GM18870 (cell line): ENCODE results near the gene HDAC10.
"Not testable (repeated sequence)": the region's sequence is repeated elsewhere in the genome, so short reads cannot be mapped to it uniquely, and the experiment has no call there.

Source experiments
- ATAC-seq: cut with Tn5 transposase; IDR thresholded peaks from one replicate; pipeline ENCODE4 v1.9.1; 2021; ENCODE audit warnings: moderate library complexity; ENCODE audit not compliant: unreplicated experiment

The HDAC10 gene

DNA sequence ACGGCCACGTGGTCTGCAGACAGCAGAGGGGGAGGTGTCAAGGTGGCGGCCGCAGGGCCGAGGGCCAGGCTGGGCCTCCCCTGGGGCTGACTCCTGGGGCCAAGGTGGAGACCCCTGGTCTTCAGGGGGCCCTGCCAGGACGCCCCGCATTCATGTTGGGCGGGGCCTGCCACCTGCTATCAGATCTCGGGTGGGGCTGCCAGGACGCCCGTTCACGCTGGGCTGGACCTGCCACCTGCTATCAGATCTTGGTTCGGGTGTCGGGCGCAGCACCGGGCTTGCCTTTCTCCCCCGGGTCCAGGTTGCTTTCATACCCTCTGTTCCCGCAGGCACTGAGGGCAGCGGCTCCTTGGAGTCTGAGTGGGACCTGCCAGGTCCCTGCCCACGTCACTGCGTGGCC, 35.2 kb upstream of the HDAC10 start:
- ATAC-seq = no peak

DNA sequence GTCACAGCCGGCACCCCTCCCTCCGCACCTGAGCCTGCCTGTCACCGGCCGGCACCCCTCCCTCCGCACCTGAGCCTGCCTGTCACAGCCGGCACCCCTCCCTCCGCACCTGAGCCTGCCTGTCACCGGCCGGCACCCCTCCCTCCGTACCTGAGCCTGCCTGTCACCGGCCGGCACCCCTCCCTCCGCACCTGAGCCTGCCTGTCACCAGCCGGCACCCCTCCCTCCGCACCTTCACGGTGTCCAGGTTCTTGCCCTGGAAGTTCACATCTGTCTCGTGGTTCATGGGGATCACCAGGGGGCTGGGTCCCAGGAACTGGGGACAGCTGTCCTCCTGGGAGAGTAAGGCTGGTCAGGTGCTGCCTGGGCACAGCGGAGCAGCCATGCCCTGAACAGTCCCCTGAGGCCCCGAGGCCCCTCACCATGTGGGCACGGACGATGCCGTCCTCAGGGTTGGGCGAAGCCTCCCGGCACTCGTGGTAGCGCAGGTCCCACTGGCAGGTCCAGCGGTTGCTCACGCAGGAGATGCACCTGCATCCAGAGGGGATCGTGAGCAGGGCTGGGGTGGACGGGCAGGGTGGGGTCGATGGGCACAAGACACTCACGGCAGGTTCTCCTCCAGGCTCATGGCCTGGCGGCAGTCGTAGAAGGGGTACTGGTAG, 34.6 kb upstream of the HDAC10 start:
- ATAC-seq = no peak

DNA sequence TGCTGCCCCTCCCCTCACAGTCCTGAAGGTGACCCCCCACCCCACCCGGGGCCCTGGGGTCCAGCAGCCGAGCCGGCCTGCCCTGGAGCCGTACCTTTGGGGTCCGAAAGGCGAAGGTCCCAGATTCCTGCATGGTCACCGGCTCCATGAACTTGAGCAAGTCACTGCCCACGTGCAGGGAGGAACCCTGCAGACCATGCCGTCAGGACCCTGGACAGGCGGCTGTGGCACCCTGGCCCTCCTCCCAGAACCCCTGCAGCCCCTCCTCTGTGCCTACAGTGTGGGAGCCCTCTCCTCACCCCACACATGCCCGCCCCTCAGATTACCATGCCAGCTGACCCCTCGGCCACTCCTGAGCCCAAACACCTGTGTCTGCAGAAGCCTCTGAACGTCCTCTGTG, 33.4 kb upstream of the HDAC10 start:
- ATAC-seq = no peak

DNA sequence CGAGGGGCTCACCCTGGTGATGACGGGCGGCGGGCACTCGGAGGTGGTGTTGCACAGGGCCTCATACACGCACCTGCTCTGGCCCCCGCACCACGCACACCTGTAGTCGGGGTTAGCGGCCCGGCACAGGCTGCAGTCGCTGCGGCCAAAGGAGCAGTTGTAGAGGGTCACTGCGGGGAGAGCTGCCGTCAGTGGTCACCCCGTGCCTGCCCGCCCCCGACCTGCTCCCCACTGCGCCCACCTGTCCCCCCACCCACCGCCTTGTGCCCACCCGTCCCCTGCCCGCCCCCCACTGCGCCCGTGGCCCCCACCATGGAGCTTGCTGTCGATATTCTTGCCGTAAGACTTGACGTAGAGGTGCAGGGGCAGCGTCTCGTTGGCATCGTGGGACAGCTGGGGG, 32.8 kb upstream of the HDAC10 start:
- ATAC-seq = no peak

DNA sequence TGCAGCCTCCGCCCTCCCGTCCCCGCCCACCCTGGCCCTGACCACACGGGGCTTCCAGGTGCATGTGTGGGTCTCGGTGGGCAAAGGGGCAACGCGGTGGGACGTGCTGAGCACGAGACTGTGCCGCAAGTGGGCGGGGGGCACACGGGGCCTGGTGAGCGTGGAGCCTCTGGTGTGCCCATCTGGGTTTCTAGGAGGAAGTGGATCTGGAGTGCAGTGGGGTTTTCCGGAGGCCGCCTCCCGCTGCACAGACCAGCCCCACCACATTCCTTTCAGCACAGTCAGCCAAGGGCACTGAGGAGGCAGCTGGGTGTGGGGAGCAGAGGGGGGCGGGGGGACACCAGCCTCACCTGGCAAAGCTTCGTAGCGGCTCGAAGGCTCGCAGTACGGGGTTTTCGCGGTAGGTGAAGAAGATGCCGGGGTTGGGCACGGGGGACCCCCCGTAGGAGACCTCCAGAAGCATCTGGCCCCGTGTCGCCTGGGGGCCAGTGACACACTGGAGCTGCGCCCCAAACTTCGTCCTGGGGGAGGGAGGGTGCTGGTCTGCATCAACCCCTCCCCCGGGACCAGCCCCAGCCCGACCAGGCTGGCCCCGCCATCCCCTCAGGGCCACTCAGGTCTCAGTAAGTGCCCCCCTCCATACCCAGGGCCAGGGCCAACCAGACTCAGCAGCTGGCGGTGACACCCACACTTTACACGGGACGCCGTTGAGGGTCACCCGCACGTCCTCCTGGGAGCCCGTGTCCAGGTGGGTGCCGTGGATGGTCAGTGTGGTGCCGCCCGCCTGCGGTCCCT, 31.5 kb upstream of the HDAC10 start:
- no peak for ATAC-seq

DNA sequence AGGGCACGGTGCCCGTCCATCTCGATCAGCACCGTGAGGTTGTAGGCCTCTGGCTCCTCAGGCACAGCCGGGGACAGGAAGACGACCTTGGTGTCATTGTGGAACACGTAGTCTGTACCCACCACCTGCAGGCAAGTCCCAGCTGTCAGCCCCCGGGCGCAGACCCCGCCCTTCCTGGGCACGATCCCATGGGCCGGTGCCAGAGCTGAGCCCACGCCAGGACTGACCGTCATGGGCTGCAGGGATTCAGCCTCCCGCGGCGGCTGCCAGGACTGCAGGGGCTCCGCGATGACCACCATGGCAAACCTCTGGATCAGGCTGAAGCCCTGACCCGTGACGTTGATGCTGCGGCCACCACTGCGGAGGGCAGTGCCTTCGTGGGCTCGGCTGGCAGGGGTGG, 30.9 kb upstream of the HDAC10 start:
- no peak for ATAC-seq

DNA sequence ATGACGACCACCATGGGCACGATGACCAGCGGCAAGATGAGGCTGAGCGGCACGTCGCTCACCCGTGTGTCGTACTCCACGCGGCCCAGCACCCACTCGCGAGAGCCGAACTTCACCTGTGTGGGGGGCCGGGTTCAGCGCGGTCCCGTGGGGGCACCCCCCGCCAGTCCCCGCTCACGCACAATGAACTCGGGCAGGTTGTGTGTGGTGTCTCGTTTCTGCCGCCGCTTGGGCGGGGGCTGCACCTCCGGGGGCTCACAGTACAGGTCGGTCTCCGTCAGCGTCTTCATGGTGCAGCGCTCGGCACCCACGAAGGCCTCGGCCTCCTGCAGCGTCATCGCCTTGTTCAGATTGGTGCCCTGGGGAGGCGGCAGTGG, 30.3 kb upstream of the HDAC10 start:
- no peak for ATAC-seq

DNA sequence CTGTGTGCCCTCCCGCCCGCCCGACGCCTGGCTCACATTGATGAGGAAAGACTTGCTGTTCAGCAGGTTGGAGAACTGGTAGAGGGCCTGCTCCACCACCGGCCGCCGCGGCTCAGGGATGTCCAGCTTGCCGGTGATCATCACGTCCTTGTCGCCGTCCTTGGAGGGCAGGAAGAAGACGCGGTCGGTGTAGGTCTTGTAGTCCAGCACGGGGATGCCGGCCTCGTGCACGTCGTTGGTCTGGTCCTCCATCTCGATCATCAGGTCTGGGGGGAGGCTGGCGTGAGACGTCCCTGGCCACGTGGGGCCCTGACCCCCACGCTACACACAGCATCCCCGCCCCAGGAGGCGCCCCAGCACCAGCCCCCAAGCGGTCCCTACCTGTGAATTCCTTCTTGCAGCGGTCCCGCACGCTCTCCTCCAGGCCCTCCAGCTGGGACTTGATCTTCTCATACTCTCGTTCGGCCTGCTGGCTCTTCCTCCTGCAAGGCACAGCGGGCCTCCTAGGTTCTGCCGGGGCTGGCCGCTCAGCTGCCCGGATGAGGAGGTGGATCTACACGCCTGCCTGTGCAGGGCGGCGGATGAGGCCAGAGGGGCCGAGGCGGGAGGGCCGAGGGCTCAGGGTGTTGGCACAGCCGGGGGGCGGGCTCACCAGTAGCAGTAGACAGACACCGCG, 29.8 kb upstream of the HDAC10 start:
- no peak for ATAC-seq

DNA sequence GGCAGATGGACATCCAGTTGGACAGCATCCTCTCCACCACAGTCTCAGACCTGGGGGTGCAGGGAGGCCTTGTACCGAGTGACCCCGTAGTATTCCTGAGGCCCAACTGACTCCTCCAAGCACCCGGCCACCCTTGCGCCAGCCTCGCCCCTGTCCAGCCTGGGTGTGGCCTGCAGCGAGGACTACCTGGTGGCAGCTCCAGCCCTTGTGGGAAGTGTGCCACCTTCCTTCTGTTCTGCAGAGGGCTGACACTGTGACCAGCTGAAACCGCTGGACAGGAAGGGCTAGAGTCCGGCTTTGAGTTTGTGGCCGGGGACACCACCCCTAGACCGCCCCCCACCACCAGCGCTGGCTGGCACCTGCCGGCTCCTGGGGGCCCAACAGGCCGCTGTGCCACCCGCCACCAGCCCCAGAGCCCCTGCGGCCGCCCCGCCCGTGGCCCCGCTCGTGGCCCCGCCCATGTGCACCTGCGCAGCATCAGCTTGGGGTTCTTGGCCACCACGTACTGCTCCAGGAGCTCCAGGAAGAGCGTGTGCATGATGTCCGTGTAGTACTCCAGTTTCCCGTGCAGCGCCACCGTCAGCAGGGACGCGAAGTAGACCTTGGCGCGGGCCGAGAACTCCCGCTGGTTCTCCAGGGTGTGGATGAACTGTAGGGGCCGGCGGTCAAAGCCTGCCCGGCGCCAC, 29.1 kb upstream of the HDAC10 start:
- no peak for ATAC-seq

DNA sequence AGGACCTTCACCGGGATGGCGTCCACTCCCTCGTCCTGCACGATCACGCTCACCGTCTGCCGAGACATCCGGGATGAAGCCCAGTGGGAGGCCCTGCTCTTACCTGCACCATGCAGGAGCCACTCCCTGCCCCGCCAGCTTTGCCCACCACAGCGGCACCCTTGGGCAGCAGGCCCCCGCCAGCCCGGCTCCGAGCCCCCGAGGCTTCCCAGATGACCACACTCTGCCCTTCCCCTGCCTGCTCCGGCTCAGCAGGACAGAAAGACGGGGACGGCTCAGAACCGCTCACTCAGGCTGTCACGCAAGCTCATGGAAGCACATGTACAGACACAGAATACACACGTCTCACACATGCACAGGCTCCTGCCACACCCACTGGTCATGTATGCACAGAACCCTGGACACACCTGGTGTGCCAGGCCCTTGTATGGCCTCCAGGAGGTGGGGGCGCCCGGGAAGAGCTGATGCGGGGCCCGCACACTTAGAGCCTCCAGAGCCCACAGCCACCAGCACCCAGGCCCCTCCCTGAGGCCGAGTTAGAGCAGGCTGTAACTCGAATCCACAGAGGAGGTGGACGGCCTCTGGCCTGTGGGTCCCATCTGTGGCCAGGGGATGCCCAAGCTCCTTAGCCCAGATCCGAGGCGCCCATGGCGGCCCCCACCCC, 28.0 kb upstream of the HDAC10 start:
- ATAC-seq = no peak

DNA sequence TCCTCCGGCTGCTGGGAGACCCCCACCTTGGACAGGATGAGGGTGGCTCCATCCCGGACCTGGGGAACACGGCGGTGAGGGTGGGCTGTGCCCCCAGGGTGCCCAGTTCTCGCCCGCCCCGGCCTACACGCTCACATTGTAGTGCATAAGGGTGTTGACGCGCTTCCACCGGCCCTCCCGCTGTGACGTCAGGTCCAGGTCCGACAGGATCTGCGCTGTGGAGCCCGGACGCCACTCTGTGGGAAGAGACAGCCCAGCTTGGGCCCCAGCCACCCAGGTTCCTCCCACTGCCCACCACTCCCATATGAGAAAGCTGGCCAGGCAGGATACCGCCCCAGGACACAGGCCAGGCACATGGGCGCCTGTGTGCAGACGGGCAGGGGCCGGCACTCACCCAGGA, 27.4 kb upstream of the HDAC10 start:
- no peak for ATAC-seq

DNA sequence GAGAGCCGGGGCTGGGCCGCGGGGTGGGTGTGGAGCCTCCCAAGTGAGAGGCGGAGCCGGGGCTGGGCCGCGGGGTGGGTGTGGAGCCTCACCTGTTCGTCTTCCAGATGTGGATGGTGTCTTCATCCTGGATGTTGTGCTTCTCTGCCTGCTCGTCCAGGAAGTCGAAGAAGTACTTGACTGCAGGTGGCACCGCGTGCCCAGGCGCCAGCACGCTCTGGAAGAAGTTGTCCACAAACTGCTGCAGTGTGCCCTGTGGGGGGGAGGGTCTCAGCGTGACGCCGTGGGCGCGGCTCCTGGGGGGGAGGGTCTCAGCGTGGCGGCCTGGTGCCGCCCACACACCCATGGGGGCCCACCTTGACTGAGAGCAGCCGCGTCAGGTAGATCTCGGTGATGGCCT, 26.7 kb upstream of the HDAC10 start:
- no peak for ATAC-seq

DNA sequence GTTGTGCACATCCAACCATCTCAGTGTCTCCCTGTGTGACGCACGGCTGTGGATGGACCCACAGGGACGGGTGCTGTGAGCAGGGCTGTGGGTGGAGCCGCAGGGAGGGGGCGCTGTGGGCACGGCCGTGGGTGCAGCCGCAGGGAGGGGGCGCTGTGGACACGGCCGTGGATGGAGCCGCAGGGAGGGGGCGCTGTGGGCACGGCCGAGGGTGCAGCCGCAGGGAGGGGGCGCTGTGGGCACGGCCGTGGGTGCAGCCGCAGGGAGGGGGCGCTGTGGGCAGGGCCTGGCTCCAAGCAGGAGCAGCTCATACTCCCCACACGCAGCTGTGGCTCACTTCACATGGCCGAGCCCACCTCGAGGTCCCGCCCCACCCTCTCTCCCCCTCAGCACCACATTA, 25.1 kb upstream of the HDAC10 start:
- no peak for ATAC-seq

DNA sequence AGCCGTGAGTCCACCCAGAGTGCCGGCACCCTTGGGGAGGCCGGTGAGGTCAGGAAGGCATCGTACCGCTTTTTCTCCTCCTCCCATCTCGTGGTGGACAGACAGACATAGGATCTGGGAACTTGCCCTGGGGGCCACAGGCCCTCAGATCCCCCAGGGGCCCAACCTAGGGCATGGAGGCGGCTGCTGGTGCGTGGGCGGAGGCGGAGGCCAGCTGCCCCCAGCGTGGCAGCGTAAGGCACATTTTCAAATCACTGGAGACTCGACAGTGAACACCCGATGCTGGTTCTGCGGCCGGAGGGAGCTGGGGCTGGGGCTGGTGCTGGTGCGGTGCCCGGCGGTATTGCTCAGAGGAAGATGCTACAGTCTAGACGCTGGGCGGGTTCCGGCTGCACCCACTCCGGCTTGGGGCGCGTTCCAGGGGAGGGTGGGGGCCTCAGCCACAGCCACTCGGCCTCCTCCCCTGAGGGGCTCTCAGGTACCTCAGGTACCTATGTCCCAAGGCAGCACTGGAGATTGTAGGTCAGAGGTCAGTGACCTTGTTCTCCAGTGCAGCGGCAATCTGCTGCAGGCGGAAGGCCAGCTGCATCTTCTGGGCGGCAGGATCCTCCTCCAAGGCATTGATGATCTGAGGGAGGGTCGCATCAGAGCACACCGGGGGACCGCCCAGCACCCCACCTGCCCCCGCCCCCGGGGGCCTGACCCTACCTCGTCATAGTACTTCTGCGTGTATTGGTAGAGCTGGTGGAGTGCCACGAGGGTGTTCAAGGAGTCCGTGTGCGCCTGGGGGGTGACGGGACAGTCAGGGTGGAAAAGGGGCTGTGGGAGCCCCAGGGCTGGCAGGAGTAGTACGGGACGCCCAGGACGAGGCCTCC, 24.4 kb upstream of the HDAC10 start:
- ATAC-seq = no peak

DNA sequence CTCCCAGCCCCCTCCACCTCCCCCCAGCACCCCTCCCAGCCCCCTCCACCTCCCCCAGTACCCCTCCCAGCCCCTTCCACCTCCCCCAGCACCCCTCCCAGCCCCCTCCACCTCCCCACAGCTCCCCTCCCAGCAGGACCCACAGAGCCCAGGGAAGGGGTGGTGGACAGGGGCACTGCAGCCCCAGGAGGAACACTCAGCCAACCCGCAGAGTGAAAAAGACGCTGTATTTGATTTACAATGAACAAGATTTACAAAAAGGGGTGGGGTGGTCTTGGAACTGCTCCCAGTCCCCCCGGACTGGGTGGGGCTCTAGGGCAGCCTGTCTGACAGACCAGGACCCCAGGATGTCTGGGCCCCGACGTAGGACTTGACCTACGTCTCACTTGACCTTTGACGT, 23.7 kb upstream of the HDAC10 start:
- no peak for ATAC-seq

DNA sequence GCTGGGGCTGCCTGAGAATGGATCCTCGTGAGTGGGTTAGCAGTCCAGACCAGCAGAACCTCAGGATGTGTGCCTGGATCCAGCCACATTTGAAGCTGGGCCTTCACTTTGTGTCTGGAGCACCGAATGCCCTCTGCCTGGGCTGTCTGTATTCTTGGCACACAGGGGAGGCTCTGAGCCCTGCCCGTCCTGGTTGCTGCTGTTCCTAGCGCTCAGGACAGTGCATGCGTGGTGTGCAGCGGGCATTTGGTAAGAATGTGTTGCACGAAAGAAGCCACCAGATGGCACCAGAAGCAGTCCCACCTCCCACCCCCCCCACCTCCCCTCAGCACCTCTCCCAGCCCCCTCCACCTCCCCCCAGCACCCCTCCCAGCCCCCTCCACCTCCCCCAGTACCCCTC, 23.2 kb upstream of the HDAC10 start:
- no peak for ATAC-seq

DNA sequence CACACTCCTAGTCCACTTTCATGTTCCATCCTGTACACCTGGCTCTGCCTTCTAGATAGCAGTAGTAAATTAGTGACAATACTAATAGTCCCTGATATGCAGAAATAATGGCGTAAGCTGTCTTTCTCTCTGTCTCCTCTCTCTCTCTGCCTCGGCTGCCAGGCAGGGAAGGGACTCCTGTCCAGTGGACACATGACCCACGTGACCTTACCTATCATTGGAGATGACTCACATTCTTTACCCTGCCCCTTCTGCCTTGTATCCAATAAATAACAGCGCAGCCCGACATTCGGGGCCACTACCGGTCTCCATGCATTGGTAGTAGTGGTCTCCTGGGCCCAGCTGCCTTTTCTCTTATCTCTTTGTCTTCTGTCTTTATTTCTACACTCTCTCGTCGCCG, 22.7 kb upstream of the HDAC10 start:
- ATAC-seq = not testable (repeated sequence)

DNA sequence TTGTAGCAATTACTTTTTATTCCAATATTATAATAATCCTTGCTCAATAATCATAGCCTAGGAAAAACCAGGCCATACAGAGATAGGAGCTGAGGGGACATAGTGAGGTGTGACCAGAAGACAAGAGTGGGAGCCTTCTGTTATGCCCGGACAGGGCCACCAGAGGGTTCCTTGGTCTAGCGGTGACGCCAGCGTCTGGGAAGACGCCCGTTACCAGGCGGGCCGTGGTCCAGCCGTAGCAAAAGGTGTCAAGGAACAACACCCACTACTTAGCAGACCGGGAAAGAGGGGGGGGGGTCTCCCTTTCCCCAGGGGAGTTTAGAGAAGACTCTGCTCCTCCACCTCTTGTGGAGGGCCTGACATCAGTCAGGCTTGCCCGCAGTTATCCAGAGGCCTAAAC, 22.3 kb upstream of the HDAC10 start:
- not testable (repeated sequence) for ATAC-seq

DNA sequence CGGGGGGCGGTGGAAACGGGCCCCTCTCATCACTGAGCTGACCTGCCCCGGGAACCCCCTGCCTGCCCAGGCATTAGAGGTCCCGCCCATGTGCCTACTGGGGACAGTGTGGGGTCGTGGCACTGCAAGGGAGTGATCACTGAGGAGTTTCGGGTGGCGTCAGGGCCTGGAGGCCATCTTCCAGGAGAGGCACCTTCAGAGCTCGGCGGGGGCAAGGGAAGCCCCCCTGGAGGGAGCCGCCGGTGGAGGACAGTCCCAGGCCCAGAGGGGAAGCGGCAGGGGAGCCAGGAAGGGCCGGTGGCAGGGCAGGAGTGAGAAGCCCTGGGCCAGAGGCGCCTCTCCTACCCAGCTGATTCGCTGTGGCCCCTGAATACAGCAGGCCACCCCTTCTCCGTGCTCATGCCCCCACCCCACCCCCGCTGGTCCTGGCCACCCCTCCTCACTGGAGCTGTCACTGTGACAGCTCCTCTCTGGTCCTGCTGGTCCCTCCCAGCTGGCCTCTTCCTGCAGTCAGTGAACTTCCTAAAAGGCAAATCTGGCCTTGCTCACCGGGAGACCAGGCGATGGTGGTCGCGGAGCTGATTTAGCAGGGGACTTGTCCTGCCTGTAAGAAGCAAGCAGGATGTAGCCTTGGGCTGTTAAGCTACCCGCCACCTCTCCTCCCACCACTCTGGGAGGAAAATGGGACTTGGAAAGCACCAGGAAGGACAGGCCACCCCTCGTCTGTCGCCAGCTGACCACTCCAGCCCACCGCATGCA, 21.2 kb upstream of the HDAC10 start:
- ATAC-seq = no peak
